Urinary bladder (tissue), 4 donors: ENCODE data around the gene GPR148. TPM values are rescaled to one million over a fixed set of nuclear protein-coding genes. Genes with fewer than 3 reads are reported as not detected.
"Not testable (repeated sequence)": the region's sequence is repeated elsewhere in the genome, so short reads cannot be mapped to it uniquely, and the experiment has no call there.

Source experiments
- DNase-seq: peaks from one replicate; pipeline ENCODE4 v3.0.0-alpha.2; 2015; ENCODE audit errors: extremely low spot score
- H3K27ac ChIP-seq: one replicate; pipeline ENCODE4 v1.5.1; 2013; ENCODE audit warnings: low read depth, mild to moderate bottlenecking, moderate library complexity
- H3K36me3 ChIP-seq: one replicate; pipeline ENCODE4 v1.6.1; 2013; ENCODE audit warnings: mild to moderate bottlenecking, moderate library complexity; ENCODE audit not compliant: insufficient read depth
- H3K4me1 ChIP-seq: one replicate; pipeline ENCODE4 v1.6.1; 2013; ENCODE audit warnings: mild to moderate bottlenecking, moderate library complexity; ENCODE audit not compliant: insufficient read depth
- H3K4me3 ChIP-seq: one replicate; pipeline ENCODE4 v1.5.1; 2013; ENCODE audit warnings: low read depth, low read length
- WGBS: extraction: QIAGEN DNeasy Blood & Tissue Kit; methylation state at CpG from one replicate; pipeline ENCODE4 v1.1.7; 2013; 5-methylcytosine and 5-hydroxymethylcytosine counted together
- polyA plus RNA-seq: library from polyadenylated mRNA; stranded (reverse); fragments of 200-250 nt; gene quantifications from one replicate; pipeline ENCODE4 v1.2.3, GENCODE V29; 2013
- total RNA-seq: library from RNA; depleted of rRNA; stranded (reverse); fragments of >200 nt; gene quantifications from one replicate; pipeline ENCODE4 v1.2.3, GENCODE V29; 2014
- donor health status: healthy with polysubstance abuse.
- donor health status: healthy.

Gene GPR148, protein sequence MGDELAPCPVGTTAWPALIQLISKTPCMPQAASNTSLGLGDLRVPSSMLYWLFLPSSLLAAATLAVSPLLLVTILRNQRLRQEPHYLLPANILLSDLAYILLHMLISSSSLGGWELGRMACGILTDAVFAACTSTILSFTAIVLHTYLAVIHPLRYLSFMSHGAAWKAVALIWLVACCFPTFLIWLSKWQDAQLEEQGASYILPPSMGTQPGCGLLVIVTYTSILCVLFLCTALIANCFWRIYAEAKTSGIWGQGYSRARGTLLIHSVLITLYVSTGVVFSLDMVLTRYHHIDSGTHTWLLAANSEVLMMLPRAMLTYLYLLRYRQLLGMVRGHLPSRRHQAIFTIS
- total RNA-seq (not detected), polyA plus RNA-seq (not detected)

DNA sequence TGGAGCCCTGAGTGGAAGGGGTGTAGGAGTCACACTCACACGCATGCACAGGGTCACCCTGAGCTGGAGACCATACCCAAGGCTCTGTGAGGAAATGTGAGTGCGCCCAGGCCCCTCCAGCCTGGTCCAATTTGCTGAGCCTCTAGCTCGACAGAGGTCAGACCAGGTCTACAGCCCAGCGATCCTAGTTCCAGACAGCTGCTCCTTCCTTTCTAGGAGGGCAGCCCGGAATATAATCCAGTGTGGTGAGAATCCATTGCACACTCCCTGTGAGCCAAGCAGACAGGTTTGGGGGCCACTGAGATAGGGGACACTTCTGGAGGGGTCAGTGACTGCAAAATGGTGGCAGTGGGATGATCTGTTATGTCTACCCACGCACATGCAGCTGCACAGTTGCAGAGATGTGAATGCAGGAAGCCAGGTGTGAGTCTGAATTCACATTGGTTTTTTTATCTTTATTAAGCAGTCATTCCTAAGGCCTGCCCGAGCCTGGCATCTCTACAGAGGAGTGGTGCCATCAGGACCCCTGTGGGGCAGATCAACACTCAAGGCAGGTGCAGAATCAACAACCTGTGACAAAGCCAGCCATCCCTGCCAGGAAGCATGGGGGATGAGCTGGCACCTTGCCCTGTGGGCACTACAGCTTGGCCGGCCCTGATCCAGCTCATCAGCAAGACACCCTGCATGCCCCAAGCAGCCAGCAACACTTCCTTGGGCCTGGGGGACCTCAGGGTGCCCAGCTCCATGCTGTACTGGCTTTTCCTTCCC lies at the start of gene GPR148:
Gene GPR148, plus strand, starts transcription at position 522 of the 768 bp plus-strand sequence. Its CDS starts 82 bp downstream, at position 604.
- Histone ChIP-seq H3K4me1 (peaks cover 2% of the 10 kb centered on the region), H3K36me3 (no peaks in the 10 kb centered on the region), H3K4me3 (no peak within 1 kb of the TSS), H3K27ac (no peak within 1 kb of the TSS)
- no peak for DNase-seq
- WGBS = 72% methylated on average over 8 of the region's 8 CpGs

DNA sequence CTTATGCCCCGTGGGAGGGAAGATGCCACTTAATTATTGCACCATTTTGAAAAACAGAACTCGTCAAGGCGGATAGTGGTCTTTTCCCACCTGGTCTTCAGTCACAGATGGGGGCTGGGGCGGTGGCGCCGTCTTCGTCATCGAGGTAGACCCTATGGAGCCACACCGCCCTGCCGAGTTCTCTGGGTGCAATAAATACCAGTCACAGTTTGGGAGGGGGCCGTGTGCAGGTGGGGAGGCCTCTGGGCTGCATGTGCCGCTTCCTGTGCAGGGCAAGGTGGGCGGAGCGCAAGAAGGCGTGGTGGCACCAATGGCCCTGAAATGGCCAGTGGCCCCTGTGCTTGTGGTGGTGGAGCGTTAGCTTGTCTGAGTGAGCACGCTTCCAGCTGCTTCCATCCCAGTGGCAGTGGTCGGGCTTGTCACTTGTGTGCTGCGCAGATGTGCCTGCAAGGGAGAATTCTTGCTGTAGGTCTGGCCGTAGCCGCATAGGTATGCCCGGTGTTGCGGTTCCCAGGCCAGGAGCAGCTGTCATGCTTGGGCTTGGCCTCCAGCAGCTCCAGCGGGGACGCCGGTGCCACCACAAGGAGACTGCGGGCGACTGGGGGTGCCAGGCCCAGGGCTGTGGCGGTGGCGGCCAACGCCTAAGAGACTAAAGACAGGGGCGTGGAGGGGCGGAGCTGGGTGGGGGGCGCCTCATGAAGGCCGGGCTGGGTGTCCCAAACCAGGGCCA lies 36.7 kb upstream of the GPR148 start:
- not testable (repeated sequence) for H3K4me3 ChIP-seq, H3K27ac ChIP-seq, H3K4me1 ChIP-seq, H3K36me3 ChIP-seq, DNase-seq
- 28% methylated on average over 26 of the region's 35 CpGs for WGBS

DNA sequence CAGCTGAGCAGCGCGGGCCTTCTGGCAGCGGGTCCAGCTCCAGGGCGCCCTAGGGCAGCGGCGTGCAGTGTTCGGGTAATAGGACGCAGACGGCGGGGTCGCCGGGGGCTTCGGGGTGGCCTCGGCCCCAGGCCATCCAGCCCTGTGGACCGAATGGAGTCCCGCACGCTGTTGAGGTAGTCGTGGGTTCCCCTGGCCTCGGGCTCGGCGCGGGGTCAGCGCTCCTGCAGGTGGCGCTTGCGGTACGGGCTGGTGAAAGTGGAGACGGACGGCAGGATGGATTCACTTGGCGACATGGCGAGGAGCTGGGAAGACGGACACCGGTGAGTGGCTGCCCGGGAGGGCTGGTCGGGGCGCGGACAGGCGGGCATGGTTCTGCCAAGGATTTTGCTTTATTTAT lies 35.4 kb upstream of the GPR148 start:
- 2% methylated on average over 37 of the region's 37 CpGs for WGBS
- H3K27ac ChIP-seq, DNase-seq, H3K36me3 ChIP-seq, H3K4me3 ChIP-seq, H3K4me1 ChIP-seq: not testable (repeated sequence)

DNA sequence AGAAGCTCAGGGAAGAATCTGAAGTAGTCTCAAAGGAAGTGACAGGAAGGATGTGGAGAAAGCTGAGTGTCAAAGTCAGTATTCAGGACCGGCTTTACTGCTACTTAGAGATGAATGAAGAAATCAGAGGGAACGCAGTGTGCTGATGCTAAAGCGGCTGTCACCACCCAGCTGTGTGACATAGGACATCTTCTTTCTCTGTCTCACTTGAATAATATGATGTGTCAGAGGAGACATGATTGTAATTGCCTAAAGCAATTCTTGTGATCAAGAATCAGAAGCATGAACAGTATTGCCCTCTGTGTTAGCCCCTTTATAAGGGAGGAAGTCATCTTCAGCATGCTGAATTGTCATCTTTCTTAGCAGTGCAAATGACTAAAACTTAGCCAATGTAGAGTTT lies 25.6 kb upstream of the GPR148 start:
- 75% methylated on average over 3 of the region's 3 CpGs for WGBS
- H3K4me3 ChIP-seq, H3K27ac ChIP-seq, H3K4me1 ChIP-seq, H3K36me3 ChIP-seq, DNase-seq: not testable (repeated sequence)

DNA sequence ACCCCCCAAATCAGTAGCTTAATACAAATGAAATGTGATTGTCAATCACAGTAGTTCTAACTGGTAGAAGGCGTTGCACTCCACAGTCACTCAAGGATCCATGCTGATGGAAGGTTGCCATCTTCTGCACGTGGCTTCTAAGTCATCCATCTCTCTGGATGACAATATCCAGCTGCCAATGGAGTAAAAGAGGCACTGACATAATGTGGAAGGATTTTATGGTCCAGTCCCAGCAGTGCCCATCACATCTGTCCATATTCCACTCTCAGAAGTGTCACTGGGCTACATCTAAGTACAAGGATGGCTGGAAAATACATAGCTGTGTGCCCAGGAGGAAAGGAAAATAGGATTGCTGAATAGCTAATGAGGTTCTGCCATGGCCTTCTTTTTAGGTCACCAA lies 14.1 kb upstream of the GPR148 start:
- not testable (repeated sequence) for H3K4me1 ChIP-seq, H3K4me3 ChIP-seq, DNase-seq, H3K36me3 ChIP-seq, H3K27ac ChIP-seq
- no CpG with 5 or more reads among the region's 2 CpGs for WGBS

DNA sequence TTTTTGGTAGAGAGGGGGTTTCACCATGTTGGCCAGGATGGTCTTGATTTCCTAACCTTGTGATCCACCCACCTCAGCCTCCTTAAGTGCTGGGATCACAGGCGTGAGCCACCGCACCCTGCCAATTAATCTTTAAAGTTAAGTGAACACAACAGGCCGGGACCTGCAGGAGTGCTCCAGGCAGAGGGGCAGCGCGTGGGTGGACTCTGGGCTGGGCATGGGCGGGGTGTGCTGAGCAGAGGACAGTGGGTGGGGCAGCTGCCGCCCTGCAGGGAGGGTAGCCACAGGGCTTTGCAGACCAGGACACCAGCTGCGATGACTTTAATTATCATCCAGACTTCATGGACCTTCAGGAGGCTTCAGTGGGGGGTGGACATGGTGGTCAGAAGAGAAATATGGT lies 8.8 kb upstream of the GPR148 start:
- no peaks in the 10 kb centered on the region for H3K4me1 ChIP-seq
- WGBS = 88% methylated on average over 8 of the region's 8 CpGs
- no peaks in the 10 kb centered on the region for H3K36me3 ChIP-seq
- no peak overlapping the region for H3K27ac ChIP-seq
- H3K4me3 ChIP-seq = no peak overlapping the region
- no peak for DNase-seq

DNA sequence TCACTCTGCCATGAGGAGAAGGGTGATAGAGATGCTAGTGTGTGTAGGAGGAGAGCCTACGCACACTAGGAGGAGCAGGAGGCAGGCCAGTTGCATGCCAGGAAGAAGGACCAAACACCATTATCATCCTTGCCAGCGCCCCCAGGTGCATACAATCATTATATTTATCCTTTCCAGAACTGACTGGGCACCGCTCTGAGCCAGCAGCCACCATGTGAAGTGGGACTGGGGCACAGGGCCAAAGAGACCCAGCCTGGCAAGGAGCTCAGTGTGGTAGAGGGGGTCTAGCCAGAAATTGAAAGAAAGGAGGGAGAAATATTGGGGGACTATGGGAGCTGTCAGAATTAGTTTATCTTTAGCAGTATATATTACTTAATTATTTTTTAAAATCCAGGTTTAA lies 8.3 kb upstream of the GPR148 start:
- H3K36me3 ChIP-seq = no peaks in the 10 kb centered on the region
- WGBS = 82% methylated on average over 3 of the region's 3 CpGs
- H3K27ac ChIP-seq = no peak overlapping the region
- no peak for DNase-seq
- no peak overlapping the region for H3K4me3 ChIP-seq
- no peaks in the 10 kb centered on the region for H3K4me1 ChIP-seq

DNA sequence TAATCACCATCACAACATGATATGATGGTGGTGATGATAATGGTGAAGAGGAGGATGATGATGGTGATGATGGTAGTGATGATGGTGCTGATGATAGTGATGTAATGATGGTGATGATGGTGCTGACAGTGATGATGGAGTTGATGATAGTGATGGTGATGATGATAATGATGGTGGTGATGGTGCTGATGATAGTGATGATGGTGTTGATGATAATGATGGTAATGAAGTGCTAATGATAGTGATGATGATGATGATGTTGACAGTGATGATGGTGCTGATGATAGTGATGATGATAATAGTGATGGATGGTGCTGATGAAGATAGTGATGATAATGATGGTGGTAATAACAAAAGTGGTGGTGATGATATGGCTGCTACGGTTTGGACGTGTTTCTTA lies 4.4 kb upstream of the GPR148 start:
- no peak for DNase-seq
- H3K4me1 ChIP-seq = peaks cover 2% of the 10 kb centered on the region
- H3K4me3 ChIP-seq = no peak overlapping the region
- 87% methylated on average over 2 of the region's 2 CpGs for WGBS
- no peak overlapping the region for H3K27ac ChIP-seq
- no peaks in the 10 kb centered on the region for H3K36me3 ChIP-seq

DNA sequence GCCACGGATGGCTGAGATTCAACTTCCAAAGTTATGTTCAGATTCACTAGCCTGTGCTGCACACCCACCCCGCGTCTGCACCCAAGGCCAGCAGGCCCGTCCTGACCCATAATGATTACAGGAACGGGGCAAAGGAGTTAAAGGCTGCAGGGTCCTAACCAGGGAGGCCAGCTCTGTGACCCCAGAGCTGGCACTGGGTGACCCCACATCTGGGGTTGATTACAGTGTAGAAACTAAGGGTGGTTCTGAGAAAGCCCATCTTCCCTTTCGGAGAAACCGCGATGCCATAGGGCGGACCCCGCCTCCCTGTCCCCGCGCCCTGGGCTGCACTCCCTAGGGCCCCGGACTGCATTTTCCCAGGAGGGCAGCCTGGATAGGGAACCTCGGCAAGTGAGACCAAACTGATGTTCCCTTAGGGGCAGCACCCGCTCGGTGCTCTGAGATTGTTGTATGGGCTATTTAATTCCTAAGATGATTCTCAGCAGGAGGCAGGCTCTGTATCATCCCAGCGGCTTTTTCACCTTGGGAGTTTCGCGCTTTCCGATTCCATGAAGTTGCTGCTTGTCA lies 2.2 kb upstream of the GPR148 start:
- peaks cover 2% of the 10 kb centered on the region for H3K4me1 ChIP-seq
- no peaks in the 10 kb centered on the region for H3K36me3 ChIP-seq
- H3K27ac ChIP-seq = no peak overlapping the region
- DNase-seq = no peak
- peak overlapping the region; percentile 40 for H3K4me3 ChIP-seq
- whole genome bisulfite sequencing = 11% methylated on average over 20 of the region's 20 CpGs

DNA sequence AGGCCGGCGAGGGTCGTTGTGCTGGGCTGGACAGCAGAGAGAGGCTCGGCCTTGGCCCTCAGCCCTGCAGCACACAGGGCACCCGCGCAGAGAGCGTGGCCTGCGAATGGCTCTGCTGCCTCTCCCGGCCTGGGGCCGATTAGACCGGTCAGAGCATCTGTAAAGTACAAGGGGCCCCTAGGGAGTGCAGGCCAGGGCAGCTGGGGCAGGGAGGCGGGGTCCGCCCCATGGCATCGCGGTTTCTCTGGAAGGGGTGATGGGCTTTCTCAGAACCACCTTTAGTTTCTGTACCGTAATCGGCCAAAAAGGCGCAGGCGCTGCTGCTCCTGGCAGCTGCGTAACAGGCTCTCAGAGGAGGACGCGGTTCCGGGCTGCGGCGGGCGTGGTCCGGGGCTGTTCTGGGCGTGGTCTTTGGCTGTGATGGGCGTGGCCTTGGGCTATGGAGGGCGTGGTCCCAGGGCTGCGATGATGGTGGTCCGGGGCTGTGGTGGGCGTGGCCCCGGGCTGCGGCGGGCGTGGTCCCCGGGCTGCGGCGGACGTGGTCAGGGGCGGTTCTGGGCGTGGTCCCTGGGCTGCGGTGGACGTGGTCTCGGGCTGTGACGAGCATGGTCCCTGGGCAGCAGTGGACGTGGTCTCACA lies 1.5 kb upstream of the GPR148 start:
- WGBS = under 1% methylated on average over 48 of the region's 48 CpGs

DNA sequence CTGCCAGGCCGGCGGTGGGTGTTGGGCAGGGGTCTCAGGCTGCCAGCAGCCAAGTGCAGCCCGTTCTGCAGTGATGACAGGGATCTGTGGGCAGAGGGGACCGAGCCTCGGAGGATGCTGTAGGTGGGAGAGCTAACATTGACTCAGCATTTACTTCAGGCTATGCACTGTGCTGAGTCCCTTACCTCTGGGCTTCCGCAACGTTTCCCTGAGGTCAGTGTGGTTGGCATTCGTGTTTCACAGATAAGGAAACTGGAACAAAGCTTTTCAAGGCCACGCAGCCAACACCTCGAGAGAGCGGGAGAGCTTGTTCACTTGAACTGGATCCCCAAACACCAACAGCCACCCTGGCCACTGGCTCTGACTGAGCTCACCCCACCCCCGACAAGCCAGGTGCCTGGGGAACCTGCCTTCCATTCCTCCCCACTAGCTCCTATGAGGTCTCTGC lies 839 bp upstream of the GPR148 start:
- H3K4me3 ChIP-seq = no peak overlapping the region
- no peak overlapping the region for H3K27ac ChIP-seq
- H3K36me3 ChIP-seq = no peaks in the 10 kb centered on the region
- 14% methylated on average over 12 of the region's 12 CpGs for WGBS
- peaks cover 2% of the 10 kb centered on the region for H3K4me1 ChIP-seq
- DNase-seq = no peak

More for the DNA sequence above, 1.5 kb upstream of the GPR148 start:
- Histone ChIP-seq H3K36me3 (no peaks in the 10 kb centered on the region), H3K4me3 (peak overlapping the region; percentile 40), H3K27ac (no peak overlapping the region), H3K4me1 (peaks cover 2% of the 10 kb centered on the region)
- DNase-seq = peak; percentile 63

DNA sequence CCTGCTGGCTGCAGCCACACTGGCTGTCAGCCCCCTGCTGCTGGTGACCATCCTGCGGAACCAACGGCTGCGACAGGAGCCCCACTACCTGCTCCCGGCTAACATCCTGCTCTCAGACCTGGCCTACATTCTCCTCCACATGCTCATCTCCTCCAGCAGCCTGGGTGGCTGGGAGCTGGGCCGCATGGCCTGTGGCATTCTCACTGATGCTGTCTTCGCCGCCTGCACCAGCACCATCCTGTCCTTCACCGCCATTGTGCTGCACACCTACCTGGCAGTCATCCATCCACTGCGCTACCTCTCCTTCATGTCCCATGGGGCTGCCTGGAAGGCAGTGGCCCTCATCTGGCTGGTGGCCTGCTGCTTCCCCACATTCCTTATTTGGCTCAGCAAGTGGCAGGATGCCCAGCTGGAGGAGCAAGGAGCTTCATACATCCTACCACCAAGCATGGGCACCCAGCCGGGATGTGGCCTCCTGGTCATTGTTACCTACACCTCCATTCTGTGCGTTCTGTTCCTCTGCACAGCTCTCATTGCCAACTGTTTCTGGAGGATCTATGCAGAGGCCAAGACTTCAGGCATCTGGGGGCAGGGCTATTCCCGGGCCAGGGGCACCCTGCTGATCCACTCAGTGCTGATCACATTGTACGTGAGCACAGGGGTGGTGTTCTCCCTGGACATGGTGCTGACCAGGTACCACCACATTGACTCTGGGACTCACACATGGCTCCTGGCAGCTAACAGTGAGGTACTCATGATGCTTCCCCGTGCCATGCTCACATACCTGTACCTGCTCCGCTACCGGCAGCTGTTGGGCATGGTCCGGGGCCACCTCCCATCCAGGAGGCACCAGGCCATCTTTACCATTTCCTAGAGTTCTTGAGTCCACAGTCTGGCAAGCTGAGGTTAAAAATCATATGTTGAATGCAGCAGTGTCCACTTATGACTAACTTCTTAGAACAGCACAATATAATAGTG lies 741 bp downstream of the GPR148 start:
- Histone ChIP-seq H3K4me3 (no peak overlapping the region), H3K36me3 (no peaks in the 10 kb centered on the region), H3K27ac (no peak overlapping the region), H3K4me1 (peaks cover 2% of the 10 kb centered on the region)
- no peak for DNase-seq
- WGBS = 91% methylated on average over 17 of the region's 17 CpGs
